ENCODE data around the gene PTN.
"Not testable (repeated sequence)": the region's sequence is repeated elsewhere in the genome, so short reads cannot be mapped to it uniquely, and the experiment has no call there.

The PTN gene

DNA sequence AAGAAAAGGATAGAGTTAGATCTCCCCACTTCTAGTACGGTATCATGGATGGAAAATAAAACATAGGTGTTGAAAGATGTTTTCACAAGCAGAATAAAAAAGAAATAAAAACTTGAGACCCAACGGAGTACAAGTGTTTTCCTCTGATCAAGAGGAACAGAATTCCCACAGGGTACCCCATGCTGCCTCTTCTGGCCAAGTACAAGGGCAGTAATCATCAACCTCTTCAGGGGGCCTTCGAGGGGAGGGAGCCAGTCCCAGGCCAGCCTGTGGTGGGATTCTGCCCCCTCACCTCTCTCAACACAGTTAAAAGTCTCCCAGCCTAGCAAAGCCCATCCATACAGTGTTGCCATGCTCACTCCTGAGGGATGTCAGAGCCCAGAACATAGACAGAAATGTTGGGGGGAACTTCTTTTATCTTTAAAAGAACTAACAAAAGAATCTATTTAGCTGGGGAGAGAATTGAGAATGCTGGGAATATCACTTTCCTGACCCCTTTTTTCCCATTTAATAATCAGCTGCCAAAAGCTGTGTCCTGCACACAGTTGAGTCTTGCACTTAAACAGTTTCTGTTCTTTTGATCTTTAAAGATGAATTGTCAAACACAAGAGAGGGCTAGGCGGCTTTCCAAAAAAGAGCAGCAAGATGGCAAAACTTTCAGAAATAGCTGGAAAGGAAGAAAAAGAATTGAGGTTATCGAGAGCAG lies 101.7 kb downstream of the PTN start:
- no peak overlapping the region for H3K4me3 ChIP-seq (ENCODE audit: low read depth, low read length)
- TF ChIP-seq, protein P1, sequence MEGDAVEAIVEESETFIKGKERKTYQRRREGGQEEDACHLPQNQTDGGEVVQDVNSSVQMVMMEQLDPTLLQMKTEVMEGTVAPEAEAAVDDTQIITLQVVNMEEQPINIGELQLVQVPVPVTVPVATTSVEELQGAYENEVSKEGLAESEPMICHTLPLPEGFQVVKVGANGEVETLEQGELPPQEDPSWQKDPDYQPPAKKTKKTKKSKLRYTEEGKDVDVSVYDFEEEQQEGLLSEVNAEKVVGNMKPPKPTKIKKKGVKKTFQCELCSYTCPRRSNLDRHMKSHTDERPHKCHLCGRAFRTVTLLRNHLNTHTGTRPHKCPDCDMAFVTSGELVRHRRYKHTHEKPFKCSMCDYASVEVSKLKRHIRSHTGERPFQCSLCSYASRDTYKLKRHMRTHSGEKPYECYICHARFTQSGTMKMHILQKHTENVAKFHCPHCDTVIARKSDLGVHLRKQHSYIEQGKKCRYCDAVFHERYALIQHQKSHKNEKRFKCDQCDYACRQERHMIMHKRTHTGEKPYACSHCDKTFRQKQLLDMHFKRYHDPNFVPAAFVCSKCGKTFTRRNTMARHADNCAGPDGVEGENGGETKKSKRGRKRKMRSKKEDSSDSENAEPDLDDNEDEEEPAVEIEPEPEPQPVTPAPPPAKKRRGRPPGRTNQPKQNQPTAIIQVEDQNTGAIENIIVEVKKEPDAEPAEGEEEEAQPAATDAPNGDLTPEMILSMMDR (IDR thresholded peaks at IDR 0.05; ENCODE audit: low read depth, low read length, missing control alignments): no peak
- in situ Hi-C loops (cut with HindIII; ENCODE audit: low sequenced_read_pairs): no loop called here
- no peak for DNase-seq (ENCODE audit: low read depth)

DNA sequence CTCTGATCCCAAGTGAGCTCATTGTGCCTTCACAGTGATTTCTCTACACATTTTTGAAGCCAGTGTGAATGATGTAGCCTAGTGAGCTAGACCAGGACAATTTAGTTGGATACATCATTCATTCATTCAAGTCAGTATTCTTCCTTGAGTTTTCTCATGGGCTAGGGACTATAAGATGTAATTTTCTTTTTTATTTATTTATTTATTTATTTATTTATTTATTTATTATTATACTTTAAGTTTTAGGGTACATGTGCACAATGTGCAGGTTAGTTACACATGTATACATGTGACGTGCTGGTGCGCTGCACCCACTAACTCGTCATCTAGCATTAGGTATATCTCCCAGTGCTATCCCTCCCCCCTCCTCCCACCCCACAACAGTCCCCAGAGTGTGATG lies 104.3 kb downstream of the PTN start:
- H3K4me3 ChIP-seq (ENCODE audit: low read depth, low read length); in situ Hi-C loops (cut with HindIII; ENCODE audit: low sequenced_read_pairs); DNase-seq (ENCODE audit: low read depth): not testable (repeated sequence)

DNA sequence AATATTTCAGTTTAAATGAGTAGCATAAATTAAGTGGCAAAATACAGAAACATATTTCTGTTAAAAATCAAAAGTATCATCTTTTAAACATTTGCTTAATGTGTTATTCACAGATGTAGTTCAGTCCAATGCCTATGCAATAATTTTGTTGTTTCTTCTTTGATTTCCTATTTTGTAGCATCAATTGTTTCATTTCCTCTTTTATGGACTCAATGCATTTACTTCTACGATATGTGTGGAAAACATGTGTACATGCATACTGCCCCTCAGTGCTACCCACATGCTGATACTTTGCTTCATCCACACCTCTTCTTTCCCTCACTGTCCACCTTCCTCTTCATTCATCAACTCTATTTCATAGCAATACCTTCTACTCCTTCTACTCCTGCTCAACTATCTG lies 108.1 kb downstream of the PTN start:
- in situ Hi-C loops (cut with HindIII; ENCODE audit: low sequenced_read_pairs): no loop called here
- TF ChIP-seq, protein P1 (IDR thresholded peaks at IDR 0.05; ENCODE audit: low read depth, low read length, missing control alignments): no peak
- no peak overlapping the region for H3K4me3 ChIP-seq (ENCODE audit: low read depth, low read length)
- no peak for DNase-seq (ENCODE audit: low read depth)

DNA sequence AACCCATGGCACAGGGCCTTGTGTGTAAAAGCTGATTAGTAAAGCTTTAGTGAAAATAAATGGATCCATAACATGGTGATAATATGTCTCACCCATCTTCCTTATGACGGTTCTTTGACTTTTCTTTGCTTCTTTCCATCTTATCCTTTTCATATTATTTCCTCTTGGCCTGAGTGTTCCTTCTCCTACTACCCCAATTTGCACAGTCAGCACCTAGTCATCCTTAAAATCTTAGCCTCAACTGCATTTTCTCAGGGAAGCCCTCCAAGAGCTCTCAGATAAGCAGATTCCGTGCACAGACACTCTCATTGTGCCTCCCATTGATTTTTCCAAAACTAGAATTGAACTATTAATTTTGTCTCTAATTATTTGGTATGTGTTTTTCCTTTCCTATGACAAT lies 112.4 kb downstream of the PTN start:
- no peak overlapping the region for H3K4me3 ChIP-seq (ENCODE audit: low read depth, low read length)
- DNase-seq (ENCODE audit: low read depth): no peak
- in situ Hi-C loops (cut with HindIII; ENCODE audit: low sequenced_read_pairs): no loop called here
- TF ChIP-seq, protein P1 (IDR thresholded peaks at IDR 0.05; ENCODE audit: low read depth, low read length, missing control alignments): no peak

DNA sequence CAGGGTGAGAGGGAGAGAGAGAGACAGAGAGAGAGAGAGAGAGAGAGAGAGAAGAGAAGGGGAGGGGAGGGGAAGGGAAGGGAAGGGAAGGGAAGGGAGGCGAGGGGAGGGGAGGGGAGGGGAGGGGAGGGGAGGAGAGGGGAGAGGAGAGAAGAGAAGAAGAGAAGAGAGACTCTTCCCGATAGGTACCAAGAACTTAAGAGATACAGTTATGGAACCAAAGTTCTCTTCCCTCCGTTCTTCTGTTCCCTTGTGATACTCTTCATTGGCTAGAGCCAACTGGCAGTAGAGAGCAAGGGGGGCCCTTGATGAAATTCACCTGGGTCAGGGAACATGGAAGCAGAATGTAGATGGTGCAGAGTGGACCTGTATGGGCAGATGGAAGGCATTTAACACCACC lies 122.1 kb downstream of the PTN start:
- in situ Hi-C loops (cut with HindIII; ENCODE audit: low sequenced_read_pairs): no loop called here
- no peak for DNase-seq (ENCODE audit: low read depth)
- TF ChIP-seq, protein P1 (IDR thresholded peaks at IDR 0.05; ENCODE audit: low read depth, low read length, missing control alignments): no peak
- H3K4me3 ChIP-seq (ENCODE audit: low read depth, low read length): no peak overlapping the region

DNA sequence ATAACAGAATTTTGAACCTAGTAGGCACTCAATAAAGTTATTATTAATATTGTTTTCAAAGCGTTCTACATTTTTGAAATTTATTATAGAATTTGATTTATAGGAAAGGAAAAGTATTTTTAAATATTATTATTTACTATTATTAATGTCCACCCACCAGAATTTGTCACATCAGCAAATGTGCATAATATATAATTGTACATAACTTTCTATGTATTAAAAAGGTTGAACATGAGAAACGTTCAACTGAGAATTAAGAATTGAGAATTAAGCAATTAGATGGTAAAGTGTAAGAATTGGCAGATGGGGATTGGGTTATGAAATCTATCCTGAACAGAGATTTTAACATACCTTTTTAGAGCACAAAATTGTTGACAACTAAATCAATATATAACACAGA lies 129.8 kb downstream of the PTN start:
- H3K4me3 ChIP-seq (ENCODE audit: low read depth, low read length): no peak overlapping the region
- TF ChIP-seq, protein P1 (IDR thresholded peaks at IDR 0.05; ENCODE audit: low read depth, low read length, missing control alignments): no peak
- in situ Hi-C loops (cut with HindIII; ENCODE audit: low sequenced_read_pairs): no loop called here
- no peak for DNase-seq (ENCODE audit: low read depth)

DNA sequence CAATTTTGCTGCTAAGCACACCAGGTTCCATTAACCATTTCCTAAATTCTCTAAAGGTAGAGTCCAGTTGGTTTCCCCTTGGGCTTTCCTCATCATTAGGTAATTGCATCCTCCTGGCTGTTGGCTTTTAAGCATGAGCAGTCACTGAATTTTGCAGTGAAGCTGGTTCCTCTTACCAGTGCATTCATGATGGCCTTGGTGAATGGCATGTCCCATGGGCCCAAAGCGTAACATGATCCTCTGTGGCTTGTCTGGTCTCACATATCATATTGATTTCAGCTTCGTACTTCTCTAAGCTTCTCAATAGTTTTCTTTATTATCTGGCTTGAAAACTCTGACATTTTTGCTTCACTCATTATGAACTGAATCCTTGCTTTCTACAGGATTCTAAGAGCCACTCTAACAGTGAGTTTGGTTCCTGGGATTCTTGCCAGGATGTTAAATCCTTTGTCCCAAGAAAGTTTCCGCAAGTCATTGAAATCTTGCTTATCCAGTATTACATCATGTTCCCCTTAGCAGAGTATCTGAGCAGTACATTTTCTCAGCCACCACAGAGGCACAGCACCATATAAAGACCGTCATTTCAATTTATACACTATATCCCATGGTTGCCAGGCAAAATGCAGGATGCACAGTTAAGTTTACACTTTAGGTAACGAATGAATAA lies 134.2 kb downstream of the PTN start:
- TF ChIP-seq, protein P1 (IDR thresholded peaks at IDR 0.05; ENCODE audit: low read depth, low read length, missing control alignments): no peak
- in situ Hi-C loops (cut with HindIII; ENCODE audit: low sequenced_read_pairs): no loop called here
- DNase-seq (ENCODE audit: low read depth): no peak
- H3K4me3 ChIP-seq (ENCODE audit: low read depth, low read length): no peak overlapping the region
